Testis (tissue), 3 donors: ENCODE measurements around the gene MACF1. TPM values are rescaled to one million over a fixed set of nuclear protein-coding genes. Genes with fewer than 3 reads are reported as not detected.
A peak's percentile ranks its signal among the peaks of the same experiment; 100 is the strongest.

Experiments
- DNase-seq: peaks from one replicate; pipeline ENCODE4 v3.0.0-alpha.2; 2019
- H3K27ac ChIP-seq, 2 donors: fragments of 200-600 bp; sonication (generic); one replicate each; pipeline ENCODE4 v1.5.1; 2019
- H3K27me3 ChIP-seq: fragments of 200-600 bp; sonication (generic); one replicate; pipeline ENCODE4 v1.5.1; 2019
- H3K36me3 ChIP-seq: fragments of 200-600 bp; sonication (generic); one replicate; pipeline ENCODE4 v1.5.1; 2017; ENCODE audit warnings: low read depth; ENCODE audit errors: missing control alignments
- H3K4me1 ChIP-seq: fragments of 200-600 bp; sonication (generic); one replicate; pipeline ENCODE4 v1.5.1; 2019
- H3K4me3 ChIP-seq, 2 donors: fragments of 200-600 bp; sonication (generic); one replicate each; pipeline ENCODE4 v1.5.1; 2017 to 2019
- H3K9me3 ChIP-seq: fragments of 200-600 bp; sonication (generic); one replicate; pipeline ENCODE4 v1.5.1; 2017
- POLR2A ChIP-seq: fragments of 450-650 bp; IDR thresholded peaks from one replicate; pipeline ENCODE4 v1.6.1; 2017; ENCODE audit warnings: antibody characterized with exemption, mild to moderate bottlenecking, moderate library complexity
- WGBS, 2 donors: methylation state at CpG; one replicate each; pipeline ENCODE4 v1.1.5; 2018; 5-methylcytosine and 5-hydroxymethylcytosine counted together
- intact Hi-C: fragments of 100-400 bp; cut with DNase I; formaldehyde crosslinking; loops from one replicate; pipeline ENCODE4 v1.15.1; 2023; ENCODE audit warnings: low total_unique reads
- polyA plus RNA-seq: library from polyadenylated mRNA; stranded (reverse); fragments of 350-450 nt; fragmentation: Illumina TruSeq; extraction: RNeasy Lipid Tissue Mini Kit (QIAGEN cat#74804); gene quantifications from one replicate; pipeline ENCODE4 v1.2.3, GENCODE V29; 2014; ENCODE audit warnings: low read depth, low replicate concordance; ENCODE audit not compliant: insufficient read depth
- total RNA-seq, 2 donors: library from RNA; depleted of rRNA; stranded (reverse); fragments of >200 nt; gene quantifications; one replicate each; pipeline ENCODE4 v1.2.3, GENCODE V29; 2016
- TF ChIP-seq, protein P1 (sequence below), 3 experiments: fragments of 450-650 bp in 2 of 3; fragments of 200-600 bp in 1 of 3; sonication (generic) in 1 of 3; IDR thresholded peaks; one replicate each; pipeline ENCODE4 v1.5.1; 2016 to 2019; ENCODE audit warnings: antibody characterized with exemption in 3 of 3, mild to moderate bottlenecking in 2 of 3, moderate library complexity in 1 of 3

MACF1 gene
- total and polyA plus RNA-seq, 3 donors from 2014 or later, result 136 to 494 (median 422) TPM

DNA sequence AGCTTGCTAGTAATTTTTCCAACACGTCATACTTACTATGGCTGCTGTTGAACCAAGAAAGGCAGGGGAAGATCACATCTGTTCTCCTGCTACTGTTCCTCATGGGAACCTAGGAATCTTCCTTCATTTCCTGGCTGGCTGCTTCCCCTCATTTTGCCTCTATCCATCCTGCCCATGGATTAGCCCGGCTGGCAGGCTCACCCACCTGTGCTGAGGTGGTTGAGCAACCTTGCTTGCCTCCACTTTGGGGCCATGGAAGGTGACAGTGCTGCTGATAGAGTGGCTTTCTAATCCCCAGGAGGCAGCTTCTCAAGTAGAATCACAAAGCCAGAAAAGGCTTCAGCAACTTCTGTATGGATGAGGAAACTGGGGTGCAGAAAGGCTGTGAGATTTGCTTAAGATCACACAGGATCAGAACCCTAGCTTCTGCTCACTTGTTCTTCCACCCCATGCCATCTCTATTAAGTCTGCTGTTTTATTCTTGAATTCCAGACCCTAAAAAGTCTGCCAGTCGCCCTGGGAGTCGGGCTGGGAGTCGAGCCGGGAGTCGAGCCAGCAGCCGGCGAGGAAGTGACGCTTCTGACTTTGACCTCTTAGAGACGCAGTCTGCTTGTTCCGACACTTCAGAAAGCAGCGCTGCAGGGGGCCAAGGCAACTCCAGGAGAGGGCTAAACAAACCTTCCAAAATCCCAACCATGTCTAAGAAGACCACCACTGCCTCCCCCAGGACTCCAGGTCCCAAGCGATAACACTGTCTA lies 280.7 kb downstream of the MACF1 start:
- Histone ChIP-seq H3K27ac (peak overlapping the region in 1 of 2 donors; percentile 36), H3K36me3 (no peaks in the 10 kb centered on the region), H3K4me3 (no peak overlapping the region), H3K27me3 (no peaks in the 10 kb centered on the region), H3K4me1 (no peaks in the 10 kb centered on the region), H3K9me3 (no peaks in the 10 kb centered on the region)
- TF ChIP-seq, protein P1, sequence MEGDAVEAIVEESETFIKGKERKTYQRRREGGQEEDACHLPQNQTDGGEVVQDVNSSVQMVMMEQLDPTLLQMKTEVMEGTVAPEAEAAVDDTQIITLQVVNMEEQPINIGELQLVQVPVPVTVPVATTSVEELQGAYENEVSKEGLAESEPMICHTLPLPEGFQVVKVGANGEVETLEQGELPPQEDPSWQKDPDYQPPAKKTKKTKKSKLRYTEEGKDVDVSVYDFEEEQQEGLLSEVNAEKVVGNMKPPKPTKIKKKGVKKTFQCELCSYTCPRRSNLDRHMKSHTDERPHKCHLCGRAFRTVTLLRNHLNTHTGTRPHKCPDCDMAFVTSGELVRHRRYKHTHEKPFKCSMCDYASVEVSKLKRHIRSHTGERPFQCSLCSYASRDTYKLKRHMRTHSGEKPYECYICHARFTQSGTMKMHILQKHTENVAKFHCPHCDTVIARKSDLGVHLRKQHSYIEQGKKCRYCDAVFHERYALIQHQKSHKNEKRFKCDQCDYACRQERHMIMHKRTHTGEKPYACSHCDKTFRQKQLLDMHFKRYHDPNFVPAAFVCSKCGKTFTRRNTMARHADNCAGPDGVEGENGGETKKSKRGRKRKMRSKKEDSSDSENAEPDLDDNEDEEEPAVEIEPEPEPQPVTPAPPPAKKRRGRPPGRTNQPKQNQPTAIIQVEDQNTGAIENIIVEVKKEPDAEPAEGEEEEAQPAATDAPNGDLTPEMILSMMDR (IDR thresholded peaks at IDR 0.05), result no peak
- no peak for TF ChIP-seq POLR2A
- no peak for DNase-seq
- 68 to 92% methylated on average over 12 to 14 of the region's 14 CpGs for WGBS, 2 donors
- intact Hi-C loops, result loop anchor here (10.0 kb wide), 1 partner anchor 50 kb away; no protein-coding TSS in a partner anchor

DNA sequence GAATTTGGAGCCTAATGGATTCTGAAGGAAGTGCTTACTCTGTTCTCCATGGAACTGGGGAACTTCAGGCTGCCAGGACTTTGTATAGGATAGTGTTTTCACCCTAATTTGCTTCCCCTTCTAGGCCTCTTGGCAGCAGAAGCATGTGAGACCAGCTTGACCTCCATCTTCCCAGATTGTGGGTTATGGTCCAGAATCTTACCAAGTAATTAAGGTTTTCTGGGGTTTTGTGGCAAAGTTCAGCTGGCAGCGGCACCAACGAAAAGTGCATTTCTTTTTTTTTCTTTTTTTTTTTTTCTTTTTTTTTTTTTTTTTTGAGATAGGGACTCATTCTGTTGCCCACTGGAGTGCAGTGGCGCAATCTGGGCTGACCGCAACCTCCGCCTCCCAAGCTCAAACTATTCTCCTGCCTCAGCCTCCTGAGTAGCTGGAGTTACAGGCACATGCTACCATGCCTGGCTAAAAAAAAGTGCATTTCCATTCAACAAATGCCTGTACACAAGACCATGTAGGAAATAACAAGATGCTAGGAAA lies 283.6 kb downstream of the MACF1 start:
- intact Hi-C loops, result loop anchor here (10.0 kb wide), 1 partner anchor 47 kb away; no protein-coding TSS in a partner anchor
- H3K36me3 ChIP-seq, result no peaks in the 10 kb centered on the region

DNA sequence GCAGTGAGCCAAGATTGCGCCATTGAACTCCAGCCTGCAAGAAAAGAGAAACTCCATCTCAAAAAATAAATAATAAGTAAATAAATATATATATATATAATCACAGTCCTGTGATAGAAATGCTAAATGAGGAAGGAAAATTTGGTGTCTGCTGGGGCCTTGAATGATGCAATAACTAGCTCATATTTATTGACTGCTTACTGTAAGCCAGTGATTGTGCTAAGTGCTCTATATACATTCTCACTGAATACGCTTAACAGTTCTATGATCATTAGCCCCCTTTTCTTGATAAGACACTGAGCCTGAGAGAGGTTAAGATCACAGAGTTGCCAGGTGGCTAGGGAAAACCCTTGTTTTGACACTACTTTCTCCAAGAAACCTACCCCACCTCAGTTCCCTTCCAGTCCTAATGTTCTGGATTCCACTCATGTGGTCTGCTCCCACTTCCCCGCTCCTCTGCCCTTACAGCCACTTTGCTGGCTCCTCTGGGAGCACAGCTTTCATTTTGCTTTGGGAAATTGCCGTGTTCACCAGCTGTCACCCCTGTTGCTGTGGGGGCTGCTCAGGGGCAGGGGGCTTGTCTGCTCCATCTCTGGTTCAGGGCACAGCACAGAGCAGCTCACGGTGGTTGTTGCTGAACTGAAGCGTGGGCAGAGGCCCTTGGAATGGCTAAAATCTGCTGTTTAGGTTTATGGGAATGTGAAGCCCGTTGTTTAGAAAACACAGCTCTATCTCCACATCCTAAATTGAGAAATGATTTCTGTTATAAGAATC lies 284.5 kb downstream of the MACF1 start:
- 57 to 60% methylated on average over 4 to 7 of the region's 7 CpGs for WGBS, 2 donors
- intact Hi-C loops, result loop anchor here (10.0 kb wide), 1 partner anchor 46 kb away; no protein-coding TSS in a partner anchor
- Histone ChIP-seq H3K27ac (no peak overlapping the region), H3K36me3 (no peaks in the 10 kb centered on the region), H3K9me3 (no peaks in the 10 kb centered on the region), H3K4me3 (no peak overlapping the region), H3K27me3 (no peaks in the 10 kb centered on the region), H3K4me1 (peaks cover 4% of the 10 kb centered on the region)
- no peak for TF ChIP-seq POLR2A
- DNase-seq, result no peak

More for the DNA sequence above, 283.6 kb downstream of the MACF1 start:
- Histone ChIP-seq H3K4me3 (no peak overlapping the region), H3K4me1 (peaks cover 4% of the 10 kb centered on the region), H3K27ac (no peak overlapping the region), H3K9me3 (no peaks in the 10 kb centered on the region), H3K27me3 (no peaks in the 10 kb centered on the region)
- TF ChIP-seq POLR2A, result no peak
- TF ChIP-seq, protein P1 (IDR thresholded peaks at IDR 0.05), result no peak
- WGBS, 2 donors, result 91 to 94% methylated on average over 5 of the region's 5 CpGs
- DNase-seq, result no peak

DNA sequence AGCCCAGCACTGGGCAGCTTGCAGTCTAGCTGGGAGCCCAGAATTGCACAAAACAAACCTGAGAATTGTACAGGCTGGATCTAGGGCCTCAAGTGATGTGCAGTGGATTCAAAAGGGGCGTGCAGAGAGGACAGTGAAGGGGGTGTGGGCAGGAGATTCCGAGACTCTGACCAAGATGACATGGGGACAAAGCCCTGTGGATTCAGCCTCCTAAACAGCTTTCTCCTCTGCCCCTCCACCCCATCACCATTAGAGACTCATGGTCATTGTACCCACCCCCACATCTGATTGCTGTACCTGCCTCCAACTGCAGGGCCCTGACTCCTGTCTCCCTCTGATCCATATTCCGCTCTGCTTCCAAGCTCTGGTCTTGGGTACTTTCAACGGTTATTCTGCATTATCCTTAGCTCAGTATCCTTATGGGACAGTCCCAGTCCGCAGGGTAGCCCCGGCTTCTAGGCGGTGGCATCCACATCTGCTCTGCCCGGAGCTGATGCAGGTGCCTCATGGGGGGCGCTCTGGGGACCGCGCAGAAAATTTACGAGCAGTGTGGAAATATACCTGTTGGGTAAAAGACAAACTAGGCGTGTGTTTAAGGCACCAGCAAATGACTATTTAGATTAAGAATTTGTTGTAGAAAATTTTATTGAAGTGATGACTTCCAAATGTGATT lies 285.2 kb downstream of the MACF1 start:
- Histone ChIP-seq H3K36me3 (no peaks in the 10 kb centered on the region), H3K4me1 (peaks cover 4% of the 10 kb centered on the region), H3K9me3 (no peaks in the 10 kb centered on the region), H3K27ac (no peak overlapping the region), H3K27me3 (no peaks in the 10 kb centered on the region), H3K4me3 (no peak overlapping the region)
- WGBS, 2 donors, result 57 to 58% methylated on average over 13 of the region's 13 CpGs
- intact Hi-C loops, result loop anchor here (10.0 kb wide), 1 partner anchor 45 kb away; no protein-coding TSS in a partner anchor
- no peak for TF ChIP-seq POLR2A
- TF ChIP-seq, protein P1 (IDR thresholded peaks at IDR 0.05), result no peak
- DNase-seq, result no peak
